Stomach (tissue), 4 donors: ENCODE results near the gene NDUFA7.

ENCODE experiments used
- EP300 ChIP-seq: sonication (generic); formaldehyde crosslinking; IDR thresholded peaks from one replicate; pipeline ENCODE4 v1.6.1; 2017; ENCODE audit warnings: antibody characterized with exemption
- POLR2A ChIP-seq, 4 donors: fragments of 450-650 bp; IDR thresholded peaks; one replicate each; pipeline ENCODE4 v1.6.1; 2016; ENCODE audit warnings: antibody characterized with exemption in 4 of 4, control low read depth in 2 of 4, mild to moderate bottlenecking in 1 of 4, moderate library complexity in 1 of 4
- POLR2AphosphoS5 ChIP-seq, 3 donors: sonication (generic); formaldehyde crosslinking; IDR thresholded peaks; one replicate each; pipeline ENCODE4 v1.6.1; 2016; ENCODE audit warnings: antibody characterized with exemption in 3 of 3
- TF ChIP-seq, protein P1 (sequence below), 7 experiments: fragments of 450-650 bp in 4 of 7; fragments of 200-600 bp in 3 of 7; sonication (generic) in 3 of 7; IDR thresholded peaks; one replicate each; pipeline ENCODE4 v1.5.1; 2016 to 2019; ENCODE audit warnings: antibody characterized with exemption in 7 of 7, control low read depth in 2 of 7, mild to moderate bottlenecking in 1 of 7

- TF ChIP-seq POLR2A (IDR thresholded peaks at IDR 0.05): no peak
- TF ChIP-seq, protein P1, sequence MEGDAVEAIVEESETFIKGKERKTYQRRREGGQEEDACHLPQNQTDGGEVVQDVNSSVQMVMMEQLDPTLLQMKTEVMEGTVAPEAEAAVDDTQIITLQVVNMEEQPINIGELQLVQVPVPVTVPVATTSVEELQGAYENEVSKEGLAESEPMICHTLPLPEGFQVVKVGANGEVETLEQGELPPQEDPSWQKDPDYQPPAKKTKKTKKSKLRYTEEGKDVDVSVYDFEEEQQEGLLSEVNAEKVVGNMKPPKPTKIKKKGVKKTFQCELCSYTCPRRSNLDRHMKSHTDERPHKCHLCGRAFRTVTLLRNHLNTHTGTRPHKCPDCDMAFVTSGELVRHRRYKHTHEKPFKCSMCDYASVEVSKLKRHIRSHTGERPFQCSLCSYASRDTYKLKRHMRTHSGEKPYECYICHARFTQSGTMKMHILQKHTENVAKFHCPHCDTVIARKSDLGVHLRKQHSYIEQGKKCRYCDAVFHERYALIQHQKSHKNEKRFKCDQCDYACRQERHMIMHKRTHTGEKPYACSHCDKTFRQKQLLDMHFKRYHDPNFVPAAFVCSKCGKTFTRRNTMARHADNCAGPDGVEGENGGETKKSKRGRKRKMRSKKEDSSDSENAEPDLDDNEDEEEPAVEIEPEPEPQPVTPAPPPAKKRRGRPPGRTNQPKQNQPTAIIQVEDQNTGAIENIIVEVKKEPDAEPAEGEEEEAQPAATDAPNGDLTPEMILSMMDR (IDR thresholded peaks at IDR 0.05): no peak
- no peak for TF ChIP-seq POLR2AphosphoS5 (IDR thresholded peaks at IDR 0.05)
- TF ChIP-seq EP300: no peak
Measured at GRCh38 chr19:8307400-8307964, 13.7 kb downstream of the NDUFA7 start.
